ENCODE results near the gene NOL9.
"Not testable (repeated sequence)": the region's sequence is repeated elsewhere in the genome, so short reads cannot be mapped to it uniquely, and the experiment has no call there.

NOL9 gene

DNA sequence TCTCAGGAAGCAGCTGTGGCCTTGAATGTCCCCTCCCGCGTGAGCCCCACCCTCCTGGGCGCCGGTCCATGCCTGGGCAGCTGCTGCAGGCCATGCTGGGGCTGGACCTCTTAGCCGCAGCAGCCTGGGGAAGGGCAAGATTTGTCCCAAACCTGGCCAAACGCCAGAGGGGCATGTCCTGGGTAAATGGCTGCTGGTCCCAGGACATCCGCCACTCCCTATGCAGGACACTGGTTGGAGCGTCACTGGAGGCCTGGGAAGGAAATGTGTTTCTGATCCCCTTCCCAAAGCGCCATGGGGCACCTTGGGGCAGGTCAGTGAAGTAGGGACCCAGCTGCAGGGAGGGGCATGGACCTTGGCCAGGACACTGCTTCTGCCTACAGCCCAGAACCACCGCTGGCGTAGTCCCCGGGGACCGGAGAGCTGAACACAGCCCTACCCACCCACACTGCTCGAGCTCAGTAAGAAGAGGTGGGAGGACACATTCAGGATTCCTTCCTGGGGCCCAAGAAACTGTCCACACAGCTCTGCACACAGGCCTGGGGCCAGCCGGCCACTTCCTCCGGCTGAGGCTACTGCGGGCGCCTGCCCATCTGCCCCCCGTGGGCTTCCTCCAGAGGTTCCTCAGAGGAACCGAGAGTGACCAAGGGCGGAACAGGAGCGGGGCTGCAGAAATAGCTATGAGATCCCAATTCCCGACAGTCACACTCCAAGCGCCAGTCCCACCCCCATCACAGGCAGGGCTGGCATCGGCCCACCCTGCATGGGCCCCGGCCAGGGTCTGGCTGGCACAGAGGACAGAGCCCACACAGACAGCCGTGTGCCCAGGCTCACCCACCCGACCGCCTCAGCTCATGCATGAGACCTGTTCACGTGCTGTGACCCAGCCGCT, 52.1 kb downstream of the NOL9 start:
- DNase-seq (ENCODE audit: low spot score): no peak

DNA sequence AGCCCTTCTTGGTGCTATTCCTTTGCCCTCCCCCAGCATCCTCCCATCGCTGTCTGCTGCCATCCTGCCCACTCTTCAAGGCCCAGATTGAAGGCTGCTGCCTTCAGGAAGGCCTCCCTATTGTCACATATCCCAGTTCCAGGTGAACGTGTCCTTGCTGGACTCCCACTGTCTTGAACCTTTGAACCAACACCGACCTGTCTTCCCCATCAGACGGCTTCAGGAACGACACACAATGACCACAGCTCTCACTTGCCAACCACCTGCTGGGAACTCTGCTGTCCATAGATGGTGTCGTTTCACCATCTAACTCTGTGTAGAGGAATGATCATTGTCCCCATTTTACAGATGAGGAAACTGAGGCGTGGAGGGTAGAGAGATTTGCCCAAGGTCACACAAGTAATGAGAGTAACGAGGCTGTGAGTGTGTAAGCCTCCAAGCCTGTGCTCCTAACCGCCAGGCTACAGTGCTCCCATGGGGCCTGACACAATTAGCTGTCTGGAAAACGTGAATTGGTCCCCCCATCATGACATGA, 53.0 kb downstream of the NOL9 start:
- DNase-seq (ENCODE audit: low spot score): no peak

DNA sequence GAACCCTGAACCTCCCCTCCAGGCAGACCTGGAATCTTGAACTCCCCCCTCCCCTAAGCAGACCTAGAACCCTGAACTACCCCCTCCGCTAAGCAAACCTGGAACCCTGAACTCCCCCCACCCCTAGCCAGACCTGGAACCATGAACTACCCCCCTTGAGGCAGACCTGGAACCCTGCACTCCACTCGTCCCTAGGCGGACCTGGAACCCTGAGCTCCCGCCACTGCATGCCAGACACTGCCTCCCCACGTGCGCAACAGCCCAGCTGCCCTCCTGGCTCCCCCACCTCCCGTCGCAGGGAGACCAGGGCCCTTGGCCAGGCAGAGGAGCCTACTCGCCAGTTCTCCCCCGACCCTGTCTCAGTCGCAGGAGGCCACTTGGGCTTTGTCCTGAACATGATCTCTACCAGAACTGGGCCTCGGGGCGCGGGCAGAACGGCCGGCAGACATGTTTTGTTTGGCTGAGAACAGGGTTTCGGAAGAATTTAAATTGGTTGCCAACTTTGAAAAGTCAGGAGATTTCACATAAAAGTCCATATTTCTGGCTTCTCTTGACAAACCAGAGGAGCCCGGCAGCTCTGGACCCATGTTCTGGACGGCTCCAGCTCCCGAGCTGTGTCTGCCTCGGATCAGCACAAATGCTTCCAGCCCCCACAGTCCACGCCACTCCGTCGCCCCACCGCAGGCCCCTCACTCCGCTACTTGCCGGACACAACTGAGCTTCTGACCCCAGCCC, 53.6 kb downstream of the NOL9 start:
- DNase-seq (ENCODE audit: low spot score): no peak

DNA sequence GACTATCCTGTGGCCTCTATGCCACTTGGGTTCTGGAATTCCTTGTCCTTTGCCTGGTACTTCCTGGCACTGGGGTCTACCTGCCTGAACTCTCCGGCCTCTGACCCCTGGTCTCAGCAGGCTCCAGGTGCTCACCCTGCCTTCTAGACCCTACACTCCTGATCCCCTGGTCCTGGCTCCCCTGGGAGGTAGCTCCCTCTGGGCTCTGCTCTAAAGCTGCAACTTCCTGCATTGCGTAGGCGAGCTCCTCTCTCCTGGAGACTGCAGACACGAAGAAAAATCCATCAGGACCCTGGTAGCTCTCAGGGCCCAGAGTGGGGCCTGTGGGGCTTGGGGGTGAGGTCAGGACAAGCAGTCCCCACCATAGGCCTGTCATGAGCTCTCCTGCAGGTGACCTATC, 55.0 kb downstream of the NOL9 start:
- no peak for DNase-seq (ENCODE audit: low spot score)

DNA sequence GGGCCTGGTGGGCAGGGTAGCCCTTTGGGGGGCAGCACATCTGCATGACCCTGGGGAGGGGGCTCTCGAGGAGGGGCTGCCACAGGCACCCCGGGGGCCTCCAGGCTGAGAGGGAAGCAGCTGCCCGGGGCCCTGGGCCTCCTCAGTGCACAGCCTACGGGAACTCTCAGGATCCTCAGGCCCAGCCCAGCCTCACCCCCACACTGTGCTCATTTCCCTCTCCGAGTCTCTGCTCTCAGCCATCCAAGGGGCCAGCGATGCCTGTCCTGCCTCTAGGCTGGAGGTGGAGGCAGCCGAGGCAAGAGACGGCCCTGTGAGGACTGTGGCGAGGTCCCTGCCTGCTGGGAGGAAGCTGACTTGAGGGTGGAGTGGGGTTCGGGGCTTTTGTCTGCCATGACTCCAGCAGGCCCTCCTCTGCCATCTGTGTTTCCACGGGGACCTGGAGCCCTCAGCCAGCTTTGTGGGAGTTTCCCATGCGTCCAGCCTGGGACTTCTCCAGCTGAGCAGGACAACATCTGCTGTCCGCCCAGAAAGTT, 55.7 kb downstream of the NOL9 start:
- no peak for DNase-seq (ENCODE audit: low spot score)

DNA sequence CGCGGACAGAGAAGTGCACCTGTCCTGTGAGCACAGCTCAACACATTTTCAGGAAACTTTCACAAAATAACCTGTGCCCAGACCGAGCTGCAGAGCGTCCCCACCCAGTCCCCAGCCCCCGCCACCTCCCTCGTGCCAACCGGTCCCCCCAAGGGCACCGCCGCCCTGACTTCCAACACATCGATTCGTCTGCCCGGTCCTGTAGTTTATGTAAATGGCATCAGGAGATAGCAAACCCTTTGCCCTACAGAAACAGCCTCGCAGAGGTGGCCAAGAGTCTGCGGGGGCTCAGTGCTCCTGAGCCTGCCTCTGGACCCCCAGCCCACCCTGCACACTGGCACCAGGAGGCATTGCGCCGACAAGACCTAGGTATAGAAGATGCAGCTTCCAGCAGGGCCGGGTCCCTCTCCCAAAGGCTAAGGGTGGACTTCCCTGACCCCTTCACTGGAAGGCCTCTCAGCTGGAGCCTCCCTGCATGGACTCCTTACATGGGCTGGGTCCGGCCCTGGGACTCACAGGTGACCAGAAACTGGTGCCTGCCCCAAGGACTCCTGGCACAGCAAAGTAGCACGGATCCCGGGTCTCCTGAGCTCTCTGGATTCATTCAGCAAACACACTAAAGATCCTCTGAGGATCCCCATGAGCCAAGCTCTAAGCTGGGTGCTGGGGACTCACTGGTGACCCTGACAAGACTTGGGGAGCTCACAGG, 56.3 kb downstream of the NOL9 start:
- DNase-seq (ENCODE audit: low spot score): no peak

DNA sequence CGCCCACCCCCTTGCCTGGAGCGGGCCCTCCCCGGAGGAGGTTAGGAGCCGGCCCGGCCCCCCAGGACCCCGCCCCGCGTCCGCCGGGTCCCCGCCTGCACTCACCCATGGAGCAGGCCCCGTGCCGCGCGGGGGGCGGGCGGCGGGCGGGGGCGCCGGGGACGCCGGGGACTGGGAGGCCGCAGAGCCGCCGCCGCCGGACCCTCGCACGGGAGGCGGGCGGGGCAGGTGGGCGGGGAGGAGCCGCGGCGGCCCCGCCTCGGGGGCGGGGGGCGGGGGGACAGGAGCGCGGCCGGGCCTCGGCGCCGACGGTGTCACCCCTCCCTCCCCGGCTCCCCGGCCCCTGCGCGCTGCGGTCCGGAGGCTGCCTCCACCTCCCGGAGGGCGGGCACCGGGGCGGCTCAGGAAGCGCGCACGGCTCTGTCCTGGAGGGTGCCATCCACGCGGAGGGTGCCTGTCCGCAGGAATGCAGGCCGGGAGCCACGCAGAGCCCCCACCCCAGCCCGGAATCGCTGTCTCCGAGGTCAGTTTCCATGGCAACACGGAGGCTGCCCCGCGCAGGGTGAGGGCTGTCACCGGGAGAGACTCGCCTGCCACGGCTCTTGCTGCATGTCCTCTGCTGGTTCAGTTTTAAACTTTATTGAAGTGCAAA, 57.0 kb downstream of the NOL9 start:
- DNase-seq (ENCODE audit: low spot score): peak; percentile 40

DNA sequence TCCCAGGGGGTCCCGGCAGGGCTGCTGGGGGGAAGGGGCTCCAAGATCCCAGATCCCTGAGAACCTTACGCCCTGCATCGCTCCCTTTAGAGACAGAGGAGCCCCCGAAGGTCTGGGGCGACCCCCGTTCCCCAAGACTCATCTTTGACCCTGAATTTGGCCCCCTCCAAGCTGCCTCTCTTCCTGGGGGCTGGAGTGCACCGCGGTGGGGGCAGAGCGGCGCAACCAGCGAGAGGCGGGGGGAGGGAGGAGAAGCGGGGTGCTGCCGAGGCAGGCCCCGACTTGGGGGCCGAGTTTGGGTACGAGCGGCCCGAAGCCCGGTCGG, 57.5 kb downstream of the NOL9 start:
- DNase-seq (ENCODE audit: low spot score): no peak

DNA sequence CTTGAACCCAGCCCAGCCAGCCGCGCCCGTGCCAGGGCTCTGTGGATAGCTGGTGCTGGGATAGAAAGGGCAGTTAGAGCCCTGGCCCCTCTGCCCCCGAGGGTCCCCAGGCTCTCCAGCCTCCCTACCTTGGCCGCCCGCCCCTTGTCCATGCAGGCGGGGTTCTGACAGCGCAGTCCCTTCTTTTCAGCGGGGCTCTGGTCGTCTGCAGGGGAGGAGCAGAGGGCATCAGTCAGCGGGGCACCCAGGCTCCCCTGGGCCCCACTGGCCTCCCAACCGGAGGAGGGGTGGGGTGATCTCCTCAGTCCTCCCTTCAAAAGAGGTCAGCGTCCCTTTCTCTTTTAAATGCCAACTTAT, 58.0 kb downstream of the NOL9 start:
- DNase-seq (ENCODE audit: low spot score): no peak

DNA sequence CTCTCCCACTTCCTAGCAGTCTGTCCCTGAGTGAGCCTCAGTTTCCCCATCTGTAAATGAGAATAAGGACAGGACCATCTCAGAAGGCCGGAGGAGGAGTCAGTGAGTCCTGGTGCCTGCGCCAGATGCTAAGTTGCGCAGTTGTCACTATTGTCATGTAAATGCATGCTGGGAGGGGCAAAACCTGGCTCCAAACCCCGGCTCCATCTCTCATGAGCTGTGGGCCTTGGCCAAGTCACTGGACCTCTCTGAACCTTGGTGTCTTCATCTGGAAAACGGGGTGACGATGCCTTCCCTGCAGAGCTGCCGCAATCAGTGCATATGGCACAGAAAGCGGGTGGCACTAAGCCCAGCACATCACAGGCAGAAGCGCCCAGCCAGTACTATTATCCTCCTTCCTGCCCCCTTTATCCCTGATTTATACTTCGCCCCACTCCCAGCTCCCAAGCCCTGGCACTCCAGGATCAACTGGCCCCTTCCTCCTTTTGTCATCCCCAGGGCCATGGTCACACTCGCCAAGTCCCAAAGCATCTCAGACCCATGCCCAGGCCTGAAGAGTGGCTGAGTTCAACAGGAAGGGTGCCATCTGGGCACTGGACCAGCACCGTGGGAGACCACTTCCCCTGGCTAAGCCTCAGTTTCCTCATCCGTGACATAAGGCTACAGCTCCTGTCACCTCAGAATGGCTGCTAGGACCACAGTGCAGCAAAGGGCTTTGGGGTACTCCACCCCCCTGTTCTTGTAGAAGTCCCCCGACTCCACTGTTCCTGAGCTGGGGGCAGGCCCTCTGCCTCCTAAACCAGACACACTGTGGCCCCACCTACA, 58.6 kb downstream of the NOL9 start:
- no peak for DNase-seq (ENCODE audit: low spot score)

DNA sequence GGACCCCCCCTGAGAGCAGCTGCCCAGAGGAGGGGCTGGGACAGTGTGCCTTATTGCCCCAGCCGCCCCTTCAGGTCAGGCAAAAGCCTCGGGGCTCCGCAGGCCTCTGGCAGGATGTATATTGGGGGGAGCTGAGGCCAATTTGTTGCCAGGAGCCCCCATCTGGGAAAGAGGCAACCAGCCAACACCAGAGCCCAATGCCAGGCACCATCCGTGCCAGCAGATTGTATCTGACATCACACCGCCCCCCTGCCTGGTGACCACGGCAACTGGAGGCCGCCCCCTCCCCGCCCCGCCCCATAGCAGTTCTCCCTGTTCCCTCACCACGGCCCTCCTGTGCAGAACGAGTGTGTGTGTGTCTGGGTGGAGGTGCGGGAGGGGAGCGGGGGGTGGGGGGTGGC, 59.3 kb downstream of the NOL9 start:
- DNase-seq (ENCODE audit: low spot score): no peak

DNA sequence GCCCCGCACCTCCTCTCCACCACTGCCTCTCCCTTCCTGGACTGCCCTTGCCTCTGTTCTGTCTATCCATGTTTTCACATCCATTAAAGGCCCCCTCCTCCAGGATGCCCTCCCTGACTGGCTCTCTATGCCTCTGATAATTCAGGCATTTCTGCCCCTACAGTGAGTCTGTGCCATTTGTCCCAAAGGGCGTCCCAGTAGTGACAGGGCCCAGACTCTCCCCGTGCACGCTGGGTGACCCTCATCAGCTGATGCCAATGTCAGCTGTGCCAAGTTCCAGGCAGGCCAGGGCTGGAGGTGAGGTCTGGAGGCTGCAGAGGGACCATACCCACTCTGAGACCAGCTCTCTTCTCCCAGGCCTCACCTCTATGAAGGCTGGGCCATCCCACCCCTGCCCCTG, 59.7 kb downstream of the NOL9 start:
- no peak for DNase-seq (ENCODE audit: low spot score)

DNA sequence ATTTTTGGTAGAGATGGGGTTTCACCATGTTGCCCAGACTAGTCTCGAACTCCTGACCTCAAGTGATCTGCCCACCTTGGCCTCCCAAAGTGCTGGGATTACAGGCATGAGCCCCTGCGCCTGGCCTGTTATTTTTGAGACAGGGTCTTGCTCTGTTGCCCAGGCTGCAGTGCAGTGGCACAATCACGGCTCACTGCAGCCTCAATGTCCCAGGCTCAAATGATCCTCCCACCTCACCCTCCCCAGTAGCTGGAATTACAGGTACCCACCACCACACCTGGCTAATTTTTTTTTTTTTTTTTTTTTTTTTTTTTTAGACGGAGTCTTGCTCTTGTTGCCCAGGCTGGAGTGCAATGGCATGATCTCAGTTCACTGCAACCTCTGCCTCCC, 60.5 kb downstream of the NOL9 start:
- not testable (repeated sequence) for DNase-seq (ENCODE audit: low spot score)

DNA sequence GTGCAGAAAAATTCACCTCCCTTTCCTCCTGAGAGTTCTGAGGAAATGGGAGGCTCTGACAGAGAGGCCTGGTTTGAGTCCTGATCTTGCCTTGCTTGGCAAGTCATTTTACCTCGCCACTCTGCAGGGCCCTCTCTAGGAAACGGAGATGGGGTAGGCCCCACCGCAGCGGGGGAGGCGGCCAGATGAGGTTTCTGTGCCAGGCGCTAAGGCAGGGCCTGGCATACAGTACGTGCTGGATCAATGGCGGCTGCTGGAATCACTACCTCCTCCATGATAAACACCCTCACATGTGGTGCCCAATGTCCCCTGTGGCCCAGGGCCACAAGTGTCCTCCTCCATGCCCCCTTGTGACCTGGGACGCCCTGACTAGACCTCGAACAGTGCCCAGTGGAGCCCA, 62.3 kb downstream of the NOL9 start:
- no peak for DNase-seq (ENCODE audit: low spot score)

DNA sequence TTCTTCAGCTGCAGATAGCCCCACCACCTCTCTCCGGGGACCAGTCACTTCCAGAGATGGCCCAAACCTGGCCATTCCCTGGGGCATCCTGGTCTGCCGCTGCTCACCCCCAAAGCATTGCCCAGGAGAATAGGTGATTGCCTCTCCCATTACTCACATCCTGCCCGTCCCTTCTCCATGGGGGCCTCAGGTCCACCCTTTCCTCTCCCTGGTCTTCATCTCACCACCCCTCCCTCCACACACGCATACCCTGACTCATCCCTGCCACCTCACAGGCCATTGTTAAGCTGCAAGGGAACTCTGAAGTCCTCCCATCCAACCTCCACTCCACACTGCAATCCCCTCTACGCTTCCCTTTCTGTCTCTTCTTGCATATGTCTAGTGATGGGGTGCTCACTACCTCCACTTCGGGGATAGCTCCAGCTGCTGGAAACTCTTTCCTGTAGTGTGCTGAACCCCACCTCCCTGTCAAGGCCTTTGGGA, 62.8 kb downstream of the NOL9 start, which contains the start of gene PLEKHG5:
PLEKHG5 (minus strand) TSS at position 188 of the 483 bp plus-strand sequence. CDS start 14,096 bp downstream, outside the sequence.
- DNase-seq (ENCODE audit: low spot score): no peak

DNA sequence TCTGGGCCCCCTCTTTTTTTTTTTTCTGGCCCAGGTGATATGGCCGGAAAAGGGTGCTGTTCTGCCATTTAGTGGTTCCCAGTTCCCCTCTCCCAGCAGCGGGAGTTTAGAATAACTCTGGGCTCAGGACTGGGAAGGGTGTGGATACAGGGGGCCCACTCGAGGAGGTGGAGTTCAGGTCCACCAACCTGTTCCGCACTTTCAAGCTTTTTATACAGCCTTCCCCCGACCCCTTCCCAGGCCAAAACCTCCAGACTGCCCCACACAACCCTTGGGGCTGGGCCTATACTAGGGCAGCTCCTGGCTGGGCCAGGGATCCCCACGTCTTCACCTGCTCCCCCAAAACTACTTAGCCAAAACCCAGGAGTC, 63.2 kb downstream of the NOL9 start:
- no peak for DNase-seq (ENCODE audit: low spot score)

DNA sequence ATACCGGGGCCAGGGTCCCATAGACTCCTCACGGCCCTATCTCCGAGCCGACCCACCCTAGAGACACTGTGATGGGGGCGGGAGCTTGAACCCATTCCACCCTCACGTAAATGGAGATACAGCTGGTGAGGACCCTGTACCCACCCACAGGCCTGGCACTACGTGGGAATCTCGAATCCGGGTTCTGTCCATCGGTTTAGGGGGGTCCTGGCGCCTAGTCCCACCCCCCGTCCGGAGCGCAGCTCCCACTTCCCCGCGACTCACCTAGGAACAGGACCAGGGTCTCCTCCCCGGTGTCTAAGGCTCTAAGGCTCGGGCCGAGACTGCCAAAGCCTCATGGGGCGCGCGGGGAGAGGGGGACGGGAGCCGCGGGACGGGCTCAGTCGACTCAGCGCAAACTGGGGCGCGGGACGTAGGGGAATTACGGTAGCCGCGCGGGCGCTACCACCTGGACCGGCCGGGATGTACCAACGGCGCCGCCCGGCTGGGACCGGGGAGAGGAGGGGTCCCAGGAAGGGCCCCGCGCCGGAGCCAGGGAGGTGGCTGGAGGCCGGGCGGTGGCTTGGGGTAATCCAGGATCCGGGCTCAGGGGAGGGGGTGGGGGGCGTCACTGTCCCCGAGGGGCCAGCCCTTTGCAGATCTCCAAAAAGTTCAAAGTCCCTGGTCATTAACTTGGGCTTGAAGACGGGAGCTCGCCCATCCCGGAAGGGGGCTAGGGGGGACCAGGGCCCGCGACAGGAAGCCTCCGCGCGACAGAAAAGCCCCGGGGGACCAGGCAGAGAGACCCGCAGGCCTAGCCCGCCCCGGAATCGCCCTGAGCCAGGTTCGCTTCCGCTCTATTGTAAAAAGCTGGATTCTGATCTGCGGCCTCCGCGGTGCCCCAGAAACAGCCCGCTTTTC, 63.9 kb downstream of the NOL9 start:
- DNase-seq (ENCODE audit: low spot score): peak; percentile 42

DNA sequence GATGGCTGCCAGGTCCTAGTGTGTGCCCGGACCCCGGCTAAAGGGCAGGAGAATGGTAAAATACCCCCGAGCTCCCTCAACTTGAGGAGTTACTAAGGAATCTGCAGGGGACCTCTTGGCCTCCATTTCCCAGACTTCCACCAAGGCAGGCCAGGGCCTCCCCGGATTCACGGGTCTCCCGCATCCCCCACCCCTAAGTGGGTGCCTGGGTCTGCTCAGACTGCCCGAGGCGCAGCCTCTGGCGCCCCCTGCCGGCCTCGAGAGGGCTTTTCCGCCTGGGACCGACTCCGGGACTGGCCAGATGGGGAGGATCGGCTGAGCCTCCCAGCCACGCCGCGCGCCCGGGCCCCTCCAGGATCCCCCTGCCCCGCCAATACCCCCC, 64.5 kb downstream of the NOL9 start:
- DNase-seq (ENCODE audit: low spot score): peak; percentile 79

DNA sequence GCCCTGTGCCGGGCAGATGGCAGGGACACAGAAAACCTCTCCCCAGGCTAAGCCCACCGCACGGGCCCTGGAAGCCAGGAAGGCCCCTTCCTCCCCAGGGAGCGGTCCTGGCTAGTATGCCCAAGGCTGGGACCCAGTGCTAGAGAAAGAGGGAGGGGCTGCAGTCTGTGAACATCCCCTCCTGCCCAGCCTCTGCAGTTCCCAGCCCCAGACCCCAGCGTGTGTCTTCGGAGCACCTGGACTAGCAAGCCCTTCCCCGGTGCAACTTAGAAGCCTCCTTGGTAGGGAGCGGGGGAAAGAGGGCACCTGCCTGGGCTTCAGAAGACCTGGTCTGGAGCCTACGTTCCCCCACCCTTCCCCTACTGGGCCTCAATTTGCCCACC, 64.9 kb downstream of the NOL9 start:
- no peak for DNase-seq (ENCODE audit: low spot score)

All from CD4-positive, alpha-beta T cell treated with Interleukin-15 for 4 hours (primary cell).